ENCODE results near the gene GCK. TPM values are rescaled to one million over a fixed set of nuclear protein-coding genes. Genes with fewer than 3 reads are reported as not detected.

The GCK gene
- 0.09 and 0.22 TPM in 2 replicates for total RNA-seq

DNA sequence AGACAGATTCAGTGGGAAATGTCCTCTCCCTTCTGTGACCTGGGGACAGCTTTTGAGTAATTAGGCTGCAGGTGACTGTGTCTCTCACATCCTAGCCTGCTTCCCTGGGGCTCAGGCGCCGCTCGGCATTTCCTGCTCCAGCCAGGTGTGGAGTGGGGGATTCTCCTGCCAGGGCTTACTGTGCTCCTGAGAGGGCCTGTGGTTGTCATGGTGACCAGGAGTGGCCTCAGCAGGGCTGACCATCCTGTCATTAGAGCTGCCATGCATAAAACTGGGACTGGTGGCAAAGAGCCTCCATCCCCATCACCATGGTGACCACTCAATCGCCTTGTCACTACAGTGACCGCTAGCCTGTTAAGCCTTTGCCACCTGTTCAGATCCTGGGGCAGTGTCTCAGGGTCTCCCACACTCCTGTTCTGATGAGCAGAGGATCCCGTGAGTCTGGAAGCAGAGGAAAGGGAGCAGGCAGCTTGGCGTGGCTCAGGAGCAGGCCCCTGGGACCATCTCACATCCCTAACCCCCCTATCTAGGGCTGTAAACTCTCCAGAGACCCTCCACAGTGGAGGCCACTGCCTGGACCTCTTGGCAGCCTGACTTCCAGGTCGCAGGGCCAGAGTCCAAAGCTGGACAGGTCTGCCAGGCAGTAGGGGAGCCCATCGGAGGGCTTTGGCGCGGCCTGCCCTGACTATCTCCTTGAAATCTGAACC is at the start of gene GCK:
Gene GCK (minus strand): TSS at position 154 of the 707 bp plus-strand sequence. CDS start 486 bp downstream, outside the sequence.

GRCh38 chr7:44200699-44201461 is 11.6 kb upstream of the GCK start, which contains the start of gene YKT6:
TSS of gene YKT6 (plus strand) at chr7:44200978. CDS start at chr7:44201136, 158 bp downstream.

GRCh38 chr7:44141221-44141850 is 47.9 kb downstream of the GCK start, which contains the start of gene MYL7:
TSS of gene MYL7 (minus strand) at chr7:44141332. CDS start at chr7:44141305, 27 bp downstream.

GRCh38 chr7:44123190-44124003 is 65.8 kb downstream of the GCK start, which contains the start of gene POLD2:
TSS of gene POLD2 (minus strand) at chr7:44123548. CDS start at chr7:44122053, 1,495 bp downstream.

GRCh38 chr7:44103923-44104859 is 85.0 kb downstream of the GCK start, which contains the start of gene AEBP1:
TSS of gene AEBP1 (plus strand) at chr7:44104345. CDS start at chr7:44104666, 321 bp downstream.

Other genes starting within 250 kb of the GCK start
- not detected in 2 replicates for gene SPDYE1, start 191.5 kb downstream of the GCK start, total RNA-seq
- gene DBNL, start 144.7 kb downstream of the GCK start, total RNA-seq, result 99.4 and 116 TPM in 2 replicates
- not detected in 2 replicates for gene PGAM2, start 123.9 kb downstream of the GCK start, total RNA-seq
- gene POLM, start 106.9 kb downstream of the GCK start, total RNA-seq, result 5.6 and 7.1 TPM in 2 replicates
- 10.2 and 14.4 TPM in 2 replicates for gene AEBP1, start 85.1 kb downstream of the GCK start, total RNA-seq
- 28.0 and 44.7 TPM in 2 replicates for gene POLD2, start 65.9 kb downstream of the GCK start, total RNA-seq
- not detected in 2 replicates for gene MYL7, start 48.1 kb downstream of the GCK start, total RNA-seq
- 68.6 and 94.1 TPM in 2 replicates for gene YKT6, start 11.5 kb upstream of the GCK start, total RNA-seq
- under 0.01 TPM in 1 of 2 replicates, not detected in the other for gene CAMK2B, start 136.2 kb upstream of the GCK start, total RNA-seq

Data from dermis lymphatic vessel endothelial cell (primary cell).